Breast epithelium (tissue), 4 donors: ENCODE measurements around the gene AIG1. TPM values are rescaled to one million over a fixed set of nuclear protein-coding genes. Genes with fewer than 3 reads are reported as not detected.
"Not testable (repeated sequence)": the region's sequence is repeated elsewhere in the genome, so short reads cannot be mapped to it uniquely, and the experiment has no call there.

ENCODE experiments used
- DNase-seq, 2 donors: peaks; one replicate each; pipeline ENCODE4 v3.0.0-alpha.2; 2019; ENCODE audit warnings: low spot score in 2 of 2
- H3K27ac ChIP-seq, 2 donors: fragments of 200-600 bp; sonication (generic) in 1 of 2; one replicate each; pipeline ENCODE4 v1.5.1; 2016 to 2019; ENCODE audit warnings: mild to moderate bottlenecking in 1 of 2
- H3K27me3 ChIP-seq, 2 donors: fragments of 200-600 bp; sonication (generic) in 1 of 2; one replicate each; pipeline versions ENCODE4 v1.5.1 to v1.6.0; 2017 to 2019; ENCODE audit warnings: control low read depth in 1 of 2, mild to moderate bottlenecking in 1 of 2
- H3K36me3 ChIP-seq: fragments of 200-600 bp; one replicate; pipeline ENCODE4 v1.5.1; 2019
- H3K4me1 ChIP-seq, 2 donors: fragments of 200-600 bp; sonication (generic); one replicate each; pipeline ENCODE4 v1.5.1; 2016 to 2019; ENCODE audit warnings: control low read depth in 1 of 2
- H3K4me3 ChIP-seq, 3 donors: fragments of 200-600 bp; sonication (generic); 1 replicate in 2 of 3; 2 replicates in 1 of 3; pipeline ENCODE4 v1.5.1; 2016 to 2019; ENCODE audit warnings: mild to moderate bottlenecking in 3 of 3, moderate library complexity in 2 of 3
- H3K9me3 ChIP-seq, 2 donors: fragments of 200-600 bp; sonication (generic) in 1 of 2; one replicate each; pipeline ENCODE4 v1.5.1; 2016 to 2019; ENCODE audit warnings: control low read depth in 1 of 2
- CTCF ChIP-seq, 3 donors: fragments of 450-650 bp; IDR thresholded peaks; one replicate each; pipeline ENCODE4 v1.5.1; 2016 to 2017; ENCODE audit warnings: antibody characterized with exemption in 3 of 3, mild to moderate bottlenecking in 3 of 3, moderate library complexity in 3 of 3
- POLR2A ChIP-seq: fragments of 450-650 bp; IDR thresholded peaks from one replicate; pipeline ENCODE4 v1.6.1; 2016; ENCODE audit warnings: antibody characterized with exemption, mild to moderate bottlenecking, moderate library complexity
- POLR2AphosphoS5 ChIP-seq, 3 donors: sonication (generic); formaldehyde crosslinking; IDR thresholded peaks; one replicate each; pipeline ENCODE4 v1.6.1; 2017; ENCODE audit warnings: antibody characterized with exemption in 3 of 3
- intact Hi-C: fragments of 100-400 bp; cut with DNase I; formaldehyde crosslinking; loops from one replicate; pipeline ENCODE4 v1.15.1; 2023; ENCODE audit warnings: low total_unique reads
- total RNA-seq, 3 donors: library from RNA; depleted of rRNA; stranded (reverse); fragments of >200 nt; gene quantifications; one replicate each; pipeline ENCODE4 v1.1.0, GENCODE V29; 2016

Gene AIG1
- total RNA-seq, 3 donors from 2014 or later: 43.0 to 53.6 (median 44.2) TPM

GRCh38 chr6:143136647-143137046, 76.0 kb downstream of the AIG1 start:
- TF ChIP-seq POLR2A (no peak), CTCF (IDR thresholded peaks at IDR 0.05) (no peak), POLR2AphosphoS5 (IDR thresholded peaks at IDR 0.05) (no peak)
- no peak overlapping the region for H3K4me3 ChIP-seq
- no peaks in the 10 kb centered on the region for H3K27me3 ChIP-seq
- peaks cover 3% of the 10 kb centered on the region for H3K36me3 ChIP-seq
- H3K27ac ChIP-seq: no peak overlapping the region
- intact Hi-C loops: no loop called here
- H3K4me1 ChIP-seq: no peaks in the 10 kb centered on the region
- peaks cover under 1 to 2% of the 10 kb centered on the region in 2 donors for H3K9me3 ChIP-seq
- DNase-seq: no peak

GRCh38 chr6:143139239-143139784, 78.6 kb downstream of the AIG1 start:
- no peak overlapping the region for H3K27ac ChIP-seq
- intact Hi-C loops: no loop called here
- DNase-seq: no peak
- peaks cover 3% of the 10 kb centered on the region for H3K36me3 ChIP-seq
- TF ChIP-seq POLR2AphosphoS5 (IDR thresholded peaks at IDR 0.05) (no peak), CTCF (IDR thresholded peaks at IDR 0.05) (no peak), POLR2A (no peak)
- no peaks in the 10 kb centered on the region for H3K9me3 ChIP-seq
- H3K4me3 ChIP-seq: no peak overlapping the region
- H3K27me3 ChIP-seq: no peaks in the 10 kb centered on the region
- H3K4me1 ChIP-seq: no peaks in the 10 kb centered on the region

- H3K4me3 ChIP-seq, H3K27ac ChIP-seq, DNase-seq, intact Hi-C loops, H3K27me3 ChIP-seq, H3K9me3 ChIP-seq, H3K4me1 ChIP-seq, H3K36me3 ChIP-seq: not testable (repeated sequence)
Observed at GRCh38 chr6:143139884-143140283, 79.2 kb downstream of the AIG1 start.

GRCh38 chr6:143140767-143141166, 80.1 kb downstream of the AIG1 start:
- H3K9me3 ChIP-seq: no peaks in the 10 kb centered on the region
- no peak for DNase-seq
- TF ChIP-seq CTCF (IDR thresholded peaks at IDR 0.05) (no peak), POLR2AphosphoS5 (IDR thresholded peaks at IDR 0.05) (no peak), POLR2A (no peak)
- intact Hi-C loops: no loop called here
- no peak overlapping the region for H3K27ac ChIP-seq
- H3K4me3 ChIP-seq: no peak overlapping the region
- peaks cover 3% of the 10 kb centered on the region for H3K36me3 ChIP-seq
- no peaks in the 10 kb centered on the region for H3K4me1 ChIP-seq
- no peaks in the 10 kb centered on the region for H3K27me3 ChIP-seq

GRCh38 chr6:143141442-143141841, 80.8 kb downstream of the AIG1 start:
- TF ChIP-seq POLR2A (no peak), POLR2AphosphoS5 (IDR thresholded peaks at IDR 0.05) (no peak), CTCF (IDR thresholded peaks at IDR 0.05) (no peak)
- intact Hi-C loops: no loop called here
- no peak for DNase-seq

More at GRCh38 chr6:143141442-143141841, 80.8 kb downstream of the AIG1 start:
- Histone ChIP-seq H3K4me1 (no peaks in the 10 kb centered on the region), H3K27ac (no peak overlapping the region), H3K9me3 (no peaks in the 10 kb centered on the region), H3K27me3 (no peaks in the 10 kb centered on the region), H3K4me3 (no peak overlapping the region), H3K36me3 (peaks cover 3% of the 10 kb centered on the region)
